LoVo (cell line): ENCODE data around the gene IDI1.
A peak's percentile ranks its signal among the peaks of the same experiment; 100 is the strongest.
"Not testable (repeated sequence)": the region's sequence is repeated elsewhere in the genome, so short reads cannot be mapped to it uniquely, and the experiment has no call there.

Experiments
- DNase-seq: peaks from one replicate; pipeline ENCODE4 v3.0.0-alpha.2; 2016; ENCODE audit warnings: low spot score

The IDI1 gene

DNA sequence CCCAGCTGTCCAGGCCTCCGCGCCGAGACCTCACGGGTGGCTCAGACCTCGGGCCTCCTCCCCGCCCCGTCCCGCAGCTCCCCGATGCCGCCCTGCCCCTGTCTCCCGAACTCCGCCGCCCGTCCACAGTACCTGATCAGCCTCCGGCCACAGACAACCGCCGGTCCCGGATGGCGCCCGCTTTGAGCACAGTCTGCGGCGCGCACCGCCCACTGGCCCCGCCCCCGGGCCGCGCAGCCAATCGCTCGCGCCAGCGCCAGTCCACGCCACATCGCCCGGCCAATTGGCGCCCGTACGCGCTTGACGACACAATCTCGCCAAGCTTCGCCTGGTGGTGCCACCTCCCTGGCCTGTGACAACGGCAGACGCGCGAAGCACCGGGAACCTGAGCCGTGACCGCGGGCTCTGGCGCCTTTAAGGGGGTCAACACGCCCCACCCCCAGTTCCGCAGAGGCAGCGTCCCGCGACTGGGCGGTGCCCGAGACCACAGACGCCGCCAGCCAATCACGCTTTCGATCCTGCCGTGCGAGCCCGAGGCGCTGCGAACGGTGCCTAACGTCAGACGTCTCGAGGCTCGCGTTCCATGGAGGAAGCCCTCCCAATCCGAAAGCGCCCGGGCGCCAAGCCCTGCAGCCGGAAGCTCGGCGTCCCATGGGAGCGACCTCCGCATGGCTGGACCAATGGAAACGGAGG, at the start of gene IDI1:
TSS of gene IDI1 (minus strand) at position 388 of the 693 bp plus-strand sequence. CDS start at position 272, 116 bp downstream.
- peak; percentile 96 for DNase-seq

- no peak for DNase-seq
These were observed 48.5 kb upstream of the IDI1 start for GRCh38 chr10:1097436-1097835.

DNA sequence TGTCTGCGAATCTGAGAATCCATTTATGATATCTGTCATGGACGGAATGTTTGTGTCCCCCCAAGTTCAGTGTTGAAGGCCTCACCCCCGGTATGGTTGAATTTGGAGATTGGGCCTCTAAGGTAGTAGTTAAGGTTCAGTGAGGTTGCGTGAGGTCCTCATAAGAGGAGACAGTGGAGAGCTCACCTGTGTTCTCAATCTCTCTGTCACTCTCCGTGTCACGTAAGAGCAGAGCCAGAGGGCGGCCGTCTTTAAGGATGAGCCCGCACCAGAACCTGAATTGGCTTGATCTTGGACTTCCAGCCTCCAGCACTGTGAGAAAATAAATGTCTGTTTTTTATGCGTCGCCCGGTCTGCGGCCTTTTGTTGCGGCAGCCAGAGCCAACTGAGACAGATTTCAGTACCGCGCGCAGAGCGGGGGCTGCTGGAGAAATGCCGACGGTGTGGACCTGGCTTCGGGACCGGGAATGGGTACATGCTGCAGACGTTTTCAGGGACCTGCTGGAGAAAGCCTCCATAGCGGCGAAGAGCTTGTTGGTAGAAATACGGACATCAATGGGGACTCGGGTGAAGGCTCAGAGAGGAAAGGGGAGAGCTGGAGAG, 47.5 kb upstream of the IDI1 start:
- DNase-seq, result no peak

- DNase-seq, result no peak
These were observed 46.6 kb upstream of the IDI1 start for GRCh38 chr10:1095498-1095897.

GRCh38 chr10:1094112-1095057, 45.5 kb upstream of the IDI1 start:
- no peak for DNase-seq

GRCh38 chr10:1093696-1094095, 44.8 kb upstream of the IDI1 start:
- no peak for DNase-seq

- no peak for DNase-seq
These were observed 41.8 kb upstream of the IDI1 start for GRCh38 chr10:1090696-1091095.

GRCh38 chr10:1089017-1089689, 40.2 kb upstream of the IDI1 start:
- no peak for DNase-seq

- no peak for DNase-seq
These were observed 37.9 kb upstream of the IDI1 start for GRCh38 chr10:1086787-1087186.

GRCh38 chr10:1085258-1085657, 36.3 kb upstream of the IDI1 start:
- DNase-seq, result no peak

GRCh38 chr10:1084011-1084950, 35.4 kb upstream of the IDI1 start:
- DNase-seq, result no peak

- no peak for DNase-seq
These were observed 34.7 kb upstream of the IDI1 start for GRCh38 chr10:1083581-1083980.

DNA sequence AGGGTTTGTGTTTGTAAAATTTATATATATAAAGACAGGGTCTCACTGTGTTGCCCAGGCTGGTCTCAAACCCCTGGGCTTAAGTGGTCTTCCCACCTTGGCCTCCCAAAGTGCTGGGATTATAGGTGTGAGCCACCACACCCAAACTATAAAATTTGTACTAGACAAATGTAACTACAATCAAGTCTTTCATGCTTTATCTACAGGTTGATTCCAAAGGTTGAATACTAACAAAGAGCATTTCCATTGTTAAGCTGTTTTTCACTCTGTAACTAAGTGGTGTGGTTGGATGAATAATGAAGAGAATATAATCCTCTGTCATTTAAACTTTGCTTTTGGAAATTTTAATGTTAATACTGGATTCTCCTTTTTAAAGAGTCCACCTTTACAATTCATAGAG, 29.7 kb upstream of the IDI1 start:
- no peak for DNase-seq

DNA sequence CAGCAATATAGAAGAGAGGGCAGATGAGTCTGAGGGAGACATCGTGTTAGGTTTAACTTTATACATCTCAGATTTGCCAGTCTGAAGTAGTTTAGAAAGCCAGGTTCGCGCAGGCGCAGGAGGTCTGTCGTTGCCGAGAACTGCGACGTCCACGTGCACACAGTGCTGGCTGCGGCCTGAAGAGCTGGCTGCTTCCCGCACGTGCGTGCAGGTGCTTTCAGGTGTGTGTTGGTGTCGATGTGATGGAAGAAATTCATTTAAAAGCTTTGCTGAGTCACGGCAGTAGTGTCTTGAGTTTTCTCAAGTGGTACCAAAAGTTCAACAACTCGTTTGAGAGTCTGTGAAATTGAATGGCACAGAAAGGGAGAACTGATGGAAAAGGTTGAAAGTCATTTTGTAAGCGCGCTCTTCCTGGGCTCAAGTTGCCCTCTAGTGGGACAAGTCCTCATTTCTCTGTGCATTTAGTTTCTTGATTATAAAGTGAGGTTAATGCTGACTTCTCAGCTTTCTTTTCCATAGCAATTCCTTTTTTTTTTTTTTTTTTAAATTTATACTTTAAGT, 25.9 kb upstream of the IDI1 start:
- no peak for DNase-seq

- DNase-seq, result no peak
These were observed 25.3 kb upstream of the IDI1 start for GRCh38 chr10:1074052-1074747.

- no peak for DNase-seq
These were observed 22.0 kb upstream of the IDI1 start for GRCh38 chr10:1070919-1071318.

GRCh38 chr10:1068380-1069361, 19.8 kb upstream of the IDI1 start:
- no peak for DNase-seq

- not testable (repeated sequence) for DNase-seq
These were observed 17.8 kb upstream of the IDI1 start for GRCh38 chr10:1066734-1067133.

GRCh38 chr10:1064964-1065247, 16.0 kb upstream of the IDI1 start:
- no peak for DNase-seq
